HCT116 (cell line): ENCODE results near the gene STARD7. TPM values are rescaled to one million over a fixed set of nuclear protein-coding genes. Genes with fewer than 3 reads are reported as not detected.

Experiments
- ATAC-seq: fragments of 200-7000 bp; cut with Tn5 transposase; 2 replicates; pipeline ENCODE4 v1.9.1; 2020; ENCODE audit warnings: mild to moderate bottlenecking, moderate library complexity
- BruUV-seq: library from RNA; stranded (reverse); fragments of 400-500 nt; replicated peaks from 2 replicates; lab custom pipeline; 2021; lab: Mats Ljungman, UMichigan
- CTCF ChIA-PET: fragments of 300-600 bp; sonication (Branson Sonifier 250); formaldehyde crosslinking; loops from one replicate; lab custom pipeline; 2021; ENCODE audit warnings: antibody characterized with exemption; lab: Charles Lee
- POLR2A ChIA-PET: fragments of 300-600, 350-600 bp; sonication (Branson Sonifier 250); formaldehyde crosslinking; loops from one replicate; lab custom pipeline; 2021; ENCODE audit warnings: antibody characterized with exemption; lab: Charles Lee
- RAD21 ChIA-PET, 2 experiments: fragments of 300-600 bp; sonication (Branson Sonifier 250); formaldehyde crosslinking; loops; one replicate each; lab custom pipeline; 2023; ENCODE audit warnings: low total read pairs in 2 of 2; ENCODE audit not compliant: uncharacterized antibody in 2 of 2, unreplicated experiment in 2 of 2, low non-redundant PET in 1 of 2; lab: Charles Lee
- DNase-seq: peaks from one replicate; pipeline ENCODE4 v3.0.0-alpha.2; 2010; ENCODE audit warnings: low read depth, low spot score
- H2AFZ ChIP-seq: fragments of 200-600 bp; shearing (Covaris generic), sonication (generic); 2 replicates; pipeline ENCODE4 v1.6.1; 2017; ENCODE audit warnings: low read depth, mixed run types, mixed read lengths, antibody characterized with exemption, low read length; ENCODE audit not compliant: poor library complexity, severe bottlenecking
- H3K27ac ChIP-seq: 2 replicates; pipeline ENCODE4 v1.5.1; 2012; ENCODE audit warnings: low read depth, low read length
- H3K27me3 ChIP-seq: fragments of 200-600 bp; sonication (generic); 2 replicates; pipeline ENCODE4 v1.6.1; 2016; ENCODE audit warnings: mixed run types, low read length, mixed read lengths; ENCODE audit not compliant: insufficient read depth
- H3K36me3 ChIP-seq, 2 experiments: fragments of 200-500 bp in 1 of 2; fragments of 200-600 bp in 1 of 2; sonication (Bioruptor generic) in 1 of 2; sonication (generic) in 1 of 2; 2 replicates each; pipeline versions ENCODE4 v1.5.1 to v1.6.1; 2014 to 2016; ENCODE audit warnings: low read length in 2 of 2, inconsistent platforms in 1 of 2, mixed read lengths in 1 of 2, mixed run types in 1 of 2; ENCODE audit not compliant: insufficient read depth in 2 of 2, control insufficient read depth in 1 of 2
- H3K4me1 ChIP-seq, 2 experiments: fragments of 200-600 bp in 1 of 2; sonication (generic) in 1 of 2; 2 replicates each; pipeline versions ENCODE4 v1.5.1 to v1.6.1; 2012 to 2017; ENCODE audit warnings: low read length in 2 of 2, inconsistent platforms in 1 of 2, mild to moderate bottlenecking in 1 of 2, mixed read lengths in 1 of 2, mixed run types in 1 of 2, moderate library complexity in 1 of 2; ENCODE audit not compliant: insufficient read depth in 2 of 2, control insufficient read depth in 1 of 2
- H3K4me2 ChIP-seq: fragments of 200-600 bp; sonication (generic); 2 replicates; pipeline ENCODE4 v1.6.1; 2017; ENCODE audit warnings: mixed run types, low read length, mixed read lengths
- H3K4me3 ChIP-seq, 2 experiments: fragments of 200-600 bp in 1 of 2; sonication (generic) in 1 of 2; replicated peaks in 1 of 2; 2 replicates each; pipeline ENCODE4 v1.5.1; 2011 to 2016; ENCODE audit warnings: low read length in 2 of 2, control low read depth in 1 of 2, low read depth in 1 of 2, mild to moderate bottlenecking in 1 of 2, mixed read lengths in 1 of 2, mixed run types in 1 of 2
- H3K79me2 ChIP-seq: fragments of 200-600 bp; sonication (generic); 2 replicates; pipeline ENCODE4 v1.6.1; 2017; ENCODE audit warnings: mild to moderate bottlenecking, mixed run types, low read length, moderate library complexity, mixed read lengths; ENCODE audit not compliant: insufficient read depth
- H3K9ac ChIP-seq: fragments of 200-600 bp; sonication (generic); 2 replicates; pipeline ENCODE4 v1.6.1; 2016; ENCODE audit warnings: low read length, mixed read lengths
- H3K9me2 ChIP-seq: fragments of 200-600 bp; sonication (generic), shearing (Covaris generic); 2 replicates; pipeline ENCODE4 v1.6.1; 2017; ENCODE audit warnings: mixed run types, mild to moderate bottlenecking, moderate library complexity; ENCODE audit not compliant: insufficient read depth
- H3K9me3 ChIP-seq, 2 experiments: fragments of 200-500 bp in 1 of 2; fragments of 200-600 bp in 1 of 2; sonication (Bioruptor generic) in 1 of 2; sonication (generic) in 1 of 2; 2 replicates each; pipeline ENCODE4 v1.6.1; 2014 to 2017; ENCODE audit warnings: low read length in 2 of 2, mixed read lengths in 2 of 2, inconsistent platforms in 1 of 2, low read depth in 1 of 2, mild to moderate bottlenecking in 1 of 2, mixed run types in 1 of 2, moderate library complexity in 1 of 2; ENCODE audit not compliant: control insufficient read depth in 1 of 2, insufficient read depth in 1 of 2
- H4K20me1 ChIP-seq: fragments of 200-600 bp; sonication (generic), shearing (Covaris generic); 2 replicates; pipeline ENCODE4 v1.6.1; 2017; ENCODE audit warnings: mixed run types, mild to moderate bottlenecking, moderate library complexity; ENCODE audit not compliant: insufficient read depth
- CBX3 ChIP-seq: IDR thresholded peaks from 2 replicates; pipeline ENCODE4 v1.6.1; 2012; ENCODE audit warnings: low read depth
- CEBPB ChIP-seq: IDR thresholded peaks from 2 replicates; pipeline ENCODE4 v1.6.1; 2012; ENCODE audit warnings: low read depth
- ELF1 ChIP-seq: IDR thresholded peaks from 2 replicates; pipeline ENCODE4 v1.6.1; 2012; ENCODE audit warnings: low read depth, borderline replicate concordance
- EZH2 ChIP-seq: fragments of 200-600 bp; sonication (generic); IDR thresholded peaks from 2 replicates; pipeline ENCODE4 v1.6.1; 2017; ENCODE audit warnings: antibody characterized with exemption, mixed run types
- EZH2phosphoT487 ChIP-seq: fragments of 200-600 bp; IDR thresholded peaks from 2 replicates; pipeline ENCODE4 v1.6.1; 2018; ENCODE audit warnings: antibody characterized with exemption, borderline replicate concordance
- POLR2A ChIP-seq: IDR thresholded peaks from 2 replicates; pipeline ENCODE4 v1.7.0; 2011; ENCODE audit warnings: borderline replicate concordance; ENCODE audit not compliant: insufficient read depth, insufficient read length; ENCODE audit errors: extremely low read depth
- RAD21 ChIP-seq: IDR thresholded peaks from 2 replicates; pipeline ENCODE4 v1.6.1; 2012; ENCODE audit warnings: low read depth, mild to moderate bottlenecking
- SRF ChIP-seq: IDR thresholded peaks from 2 replicates; pipeline ENCODE4 v1.6.1; 2012; ENCODE audit warnings: low read depth
- ZNF274 ChIP-seq: fragments of 200-500 bp; sonication (Bioruptor generic); IDR thresholded peaks from 2 replicates; pipeline ENCODE4 v1.6.1; 2014; ENCODE audit warnings: mild to moderate bottlenecking, low read depth, low read length, inconsistent platforms
- intact Hi-C: fragments of 100-400 bp; cut with micrococcal nuclease; formaldehyde crosslinking; loops from 2 replicates; pipeline ENCODE4 v1.10.0; 2022
- total RNA-seq: library from RNA; stranded (reverse); gene quantifications from one replicate; pipeline ENCODE4 v1.2.1, GENCODE V29; 2021; ENCODE audit not compliant: unreplicated experiment
- TF ChIP-seq, protein P1 (sequence below): IDR thresholded peaks from 2 replicates; pipeline ENCODE4 v1.6.1; 2012
- TF ChIP-seq, protein P2 (sequence below): IDR thresholded peaks from 2 replicates; pipeline ENCODE4 v1.6.1; 2012
- TF ChIP-seq, protein P3 (sequence below), 3 experiments: fragments of 200-600 bp in 1 of 3; sonication (generic) in 1 of 3; IDR thresholded peaks in 2 of 3; conservative IDR thresholded peaks in 1 of 3; 2 replicates each; pipeline ENCODE4 v1.5.1; 2012 to 2017; ENCODE audit warnings: low read depth in 2 of 3, low read length in 2 of 3, antibody characterized with exemption in 1 of 3, borderline replicate concordance in 1 of 3, control low read depth in 1 of 3, mild to moderate bottlenecking in 1 of 3, mixed read lengths in 1 of 3, mixed run types in 1 of 3, moderate library complexity in 1 of 3; ENCODE audit not compliant: insufficient read depth in 1 of 3

STARD7 gene
- total RNA-seq, 1 experiment from 2014 or later = 160 TPM

DNA sequence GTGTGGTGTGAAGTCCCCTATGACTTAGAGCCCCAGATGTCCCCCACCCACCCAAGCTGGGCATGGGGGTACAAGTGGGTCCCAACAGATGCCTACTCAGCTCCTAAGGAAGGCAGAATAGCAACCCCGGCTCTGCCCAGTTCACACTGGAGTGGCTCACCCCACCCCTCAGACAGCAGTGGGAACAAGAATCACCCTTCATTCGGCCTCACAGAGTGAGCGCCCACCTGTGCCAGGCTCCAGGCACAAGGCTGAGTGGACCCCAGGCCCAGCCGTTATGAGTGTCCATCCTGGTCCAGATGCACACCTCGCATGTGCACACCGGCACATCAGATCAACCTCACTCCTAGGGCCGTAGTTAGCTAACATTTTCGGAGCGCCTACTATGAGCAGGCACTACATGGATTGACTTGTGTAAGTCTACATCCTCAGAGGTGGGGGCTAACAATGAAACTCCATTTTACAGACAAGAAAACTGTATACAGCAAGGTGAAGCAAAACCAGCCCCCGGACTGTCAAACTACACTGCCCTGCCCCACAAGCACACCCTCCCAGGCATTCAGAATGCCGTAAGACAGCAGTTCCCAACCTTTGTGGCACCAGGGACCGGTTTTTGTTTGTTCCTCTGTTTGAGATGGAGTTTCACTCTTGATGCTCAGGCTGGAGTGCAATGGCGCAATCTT lies 67.5 kb downstream of the STARD7 start:
- H3K4me1 ChIP-seq = peaks cover 13 to 42% of the 10 kb centered on the region in 2 experiments
- peaks cover 4 to 15% of the 10 kb centered on the region in 2 experiments; a peak in 2 of 4 replicates for H3K36me3 ChIP-seq
- ChIA-PET POLR2A (no interaction called here), RAD21 (interaction anchor here in 1 of 2 experiments (1.8 kb wide), 1 partner anchor 33 kb away, joined by 6 read pairs; no protein-coding TSS in a partner anchor), CTCF (interaction anchor here (2.6 kb wide), 1 partner anchor 33 kb away, joined by 9 read pairs; no protein-coding TSS in a partner anchor)
- DNase-seq (no peak), ATAC-seq (no peak)
- H2AFZ ChIP-seq = no peak overlapping the region
- H3K27ac ChIP-seq = no peak overlapping the region
- H3K9ac ChIP-seq = no peak overlapping the region
- intact Hi-C loops = no loop called here
- H3K9me3 ChIP-seq = no peaks in the 10 kb centered on the region
- H3K27me3 ChIP-seq = no peaks in the 10 kb centered on the region
- peaks cover 21% of the 10 kb centered on the region for H3K79me2 ChIP-seq
- no peak overlapping the region for H3K4me3 ChIP-seq
- no peak overlapping the region for H3K4me2 ChIP-seq
- H3K9me2 ChIP-seq = no peaks in the 10 kb centered on the region
- no TSS peak for BruUV-seq
- TF ChIP-seq ZNF274 (no peak), ELF1 (no peak), EZH2phosphoT487 (no peak), SRF (no peak), CBX3 (no peak), CEBPB (no peak)
- TF ChIP-seq, protein P1, sequence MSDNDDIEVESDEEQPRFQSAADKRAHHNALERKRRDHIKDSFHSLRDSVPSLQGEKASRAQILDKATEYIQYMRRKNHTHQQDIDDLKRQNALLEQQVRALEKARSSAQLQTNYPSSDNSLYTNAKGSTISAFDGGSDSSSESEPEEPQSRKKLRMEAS = no peak
- no peaks in the 10 kb centered on the region for H4K20me1 ChIP-seq

DNA sequence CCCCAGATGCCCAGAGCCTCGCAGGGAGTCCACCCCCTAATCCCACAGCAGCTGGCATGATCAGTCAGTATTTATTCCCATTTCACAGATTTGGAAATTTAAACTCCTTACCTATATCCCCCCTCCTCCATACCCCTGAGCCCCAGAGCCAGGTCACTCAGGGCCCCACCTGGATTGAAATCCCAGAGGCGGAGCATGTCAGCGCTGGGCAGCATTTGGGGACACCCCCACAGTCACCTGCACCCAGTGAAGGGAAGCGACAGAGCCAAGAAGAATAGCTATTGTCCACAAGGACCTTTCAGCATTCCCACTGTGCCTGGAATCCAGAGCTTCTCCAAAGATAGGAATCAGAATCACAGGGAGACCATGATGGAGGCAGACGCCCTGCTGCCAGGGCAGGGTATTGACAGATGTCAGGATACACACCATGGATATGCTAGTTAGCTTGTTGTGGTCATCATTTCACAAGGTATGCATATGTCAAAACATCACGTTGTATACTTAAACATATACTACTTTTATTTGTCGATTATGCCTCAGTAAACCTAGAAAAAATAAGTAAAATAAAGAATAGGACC lies 69.4 kb downstream of the STARD7 start:
- CTCF ChIA-PET = interaction anchor here (1.2 to 2.3 kb wide), 9 partner anchors 10 to 370 kb away, joined by 3 to 58 read pairs (median 5); partner anchors contain the start of genes ADRA2B and STARD7
- H3K9me2 ChIP-seq = no peaks in the 10 kb centered on the region
- no TSS peak for BruUV-seq

More for the DNA sequence above, 69.4 kb downstream of the STARD7 start:
- peak overlapping the region; percentile 40; the same call in 1 of the 2 replicates for H3K4me2 ChIP-seq
- intact Hi-C loops = loop anchor here (2.0 kb wide), 1 partner anchor 128 kb away; the partner anchor contains the start of gene CIAO1
- RAD21 ChIA-PET = interaction anchor here (0.9 to 2.2 kb wide), 3 partner anchors 35 to 121 kb away, joined by 3 to 16 read pairs (median 12); no protein-coding TSS in a partner anchor
- H3K4me3 ChIP-seq = no peak overlapping the region
- POLR2A ChIA-PET = interaction anchor here (1.1 kb wide), 1 partner anchor 69 kb away, joined by 3 read pairs; the partner anchor contains the start of gene STARD7
- H2AFZ ChIP-seq = no peak overlapping the region
- H3K27me3 ChIP-seq = no peaks in the 10 kb centered on the region
- TF ChIP-seq POLR2A (no peak), ZNF274 (no peak), CBX3 (no peak), EZH2 (no peak), RAD21 (no peak), EZH2phosphoT487 (no peak)
- TF ChIP-seq, protein P2, sequence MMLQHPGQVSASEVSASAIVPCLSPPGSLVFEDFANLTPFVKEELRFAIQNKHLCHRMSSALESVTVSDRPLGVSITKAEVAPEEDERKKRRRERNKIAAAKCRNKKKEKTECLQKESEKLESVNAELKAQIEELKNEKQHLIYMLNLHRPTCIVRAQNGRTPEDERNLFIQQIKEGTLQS = no peak
- TF ChIP-seq, protein P3, sequence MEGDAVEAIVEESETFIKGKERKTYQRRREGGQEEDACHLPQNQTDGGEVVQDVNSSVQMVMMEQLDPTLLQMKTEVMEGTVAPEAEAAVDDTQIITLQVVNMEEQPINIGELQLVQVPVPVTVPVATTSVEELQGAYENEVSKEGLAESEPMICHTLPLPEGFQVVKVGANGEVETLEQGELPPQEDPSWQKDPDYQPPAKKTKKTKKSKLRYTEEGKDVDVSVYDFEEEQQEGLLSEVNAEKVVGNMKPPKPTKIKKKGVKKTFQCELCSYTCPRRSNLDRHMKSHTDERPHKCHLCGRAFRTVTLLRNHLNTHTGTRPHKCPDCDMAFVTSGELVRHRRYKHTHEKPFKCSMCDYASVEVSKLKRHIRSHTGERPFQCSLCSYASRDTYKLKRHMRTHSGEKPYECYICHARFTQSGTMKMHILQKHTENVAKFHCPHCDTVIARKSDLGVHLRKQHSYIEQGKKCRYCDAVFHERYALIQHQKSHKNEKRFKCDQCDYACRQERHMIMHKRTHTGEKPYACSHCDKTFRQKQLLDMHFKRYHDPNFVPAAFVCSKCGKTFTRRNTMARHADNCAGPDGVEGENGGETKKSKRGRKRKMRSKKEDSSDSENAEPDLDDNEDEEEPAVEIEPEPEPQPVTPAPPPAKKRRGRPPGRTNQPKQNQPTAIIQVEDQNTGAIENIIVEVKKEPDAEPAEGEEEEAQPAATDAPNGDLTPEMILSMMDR (IDR thresholded peaks at IDR 0.05 in 2 of 3, conservative IDR thresholded peaks at IDR 0.05 in 1 of 3; ENCODE audit: borderline replicate concordance in 1 of 3, insufficient read depth in 1 of 3, low read depth in 2 of 3, low read length in 2 of 3) = no peak
- H3K4me1 ChIP-seq = peaks cover 7 to 27% of the 10 kb centered on the region in 2 experiments
- H4K20me1 ChIP-seq = no peaks in the 10 kb centered on the region
- H3K27ac ChIP-seq = no peak overlapping the region; the same call in 1 of the 2 replicates
- no peak for ATAC-seq
- peaks cover 14% of the 10 kb centered on the region for H3K79me2 ChIP-seq
- H3K36me3 ChIP-seq = peaks cover 4 to 15% of the 10 kb centered on the region in 2 experiments; a peak in 2 of 4 replicates
- H3K9me3 ChIP-seq = no peaks in the 10 kb centered on the region
- H3K9ac ChIP-seq = no peak overlapping the region
- DNase-seq = no peak
